Mesendoderm (in vitro differentiated cells): Measurements from ENCODE around the gene MBD3L5.
"Not testable (repeated sequence)": the region's sequence is repeated elsewhere in the genome, so short reads cannot be mapped to it uniquely, and the experiment has no call there.

Experiments
- DNase-seq: peaks from one replicate; pipeline ENCODE4 v3.0.0; 2013
- H2AK5ac ChIP-seq: 2 replicates; pipeline ENCODE4 v1.6.1; 2013; ENCODE audit warnings: low read length, inconsistent platforms
- H2BK120ac ChIP-seq: 2 replicates; pipeline ENCODE4 v1.6.1; 2013; ENCODE audit warnings: low read depth, mild to moderate bottlenecking, low read length, moderate library complexity, mixed read lengths
- H2BK15ac ChIP-seq: replicated peaks from 2 replicates; pipeline ENCODE4 v1.6.1; 2013; ENCODE audit warnings: low read depth, mild to moderate bottlenecking, moderate library complexity
- H2BK5ac ChIP-seq: 2 replicates; pipeline ENCODE4 v1.6.1; 2013; ENCODE audit warnings: low read length, inconsistent platforms
- H3K18ac ChIP-seq: 2 replicates; pipeline ENCODE4 v1.6.1; 2013; ENCODE audit warnings: mild to moderate bottlenecking, low read length, mixed read lengths
- H3K23ac ChIP-seq: one replicate; pipeline ENCODE4 v1.6.1; 2013; ENCODE audit warnings: low read length
- H3K27ac ChIP-seq: 2 replicates; pipeline ENCODE4 v1.5.1; 2013; ENCODE audit warnings: low read depth, mild to moderate bottlenecking, inconsistent platforms, low read length, moderate library complexity
- H3K27me3 ChIP-seq: 2 replicates; pipeline ENCODE4 v1.6.1; 2013; ENCODE audit warnings: low read length, control low read depth, mild to moderate bottlenecking, inconsistent platforms; ENCODE audit not compliant: insufficient read depth, poor library complexity
- H3K36me3 ChIP-seq: 2 replicates; pipeline ENCODE4 v1.6.1; 2013; ENCODE audit warnings: low read length, inconsistent platforms; ENCODE audit not compliant: control insufficient read depth, insufficient read depth
- H3K4ac ChIP-seq: one replicate; pipeline ENCODE4 v1.6.1; 2013; ENCODE audit warnings: low read depth, mild to moderate bottlenecking, low read length, moderate library complexity
- H3K4me1 ChIP-seq: 2 replicates; pipeline ENCODE4 v1.6.1; 2013; ENCODE audit warnings: low read depth, low read length, inconsistent platforms; ENCODE audit not compliant: control insufficient read depth
- H3K4me2 ChIP-seq: 2 replicates; pipeline ENCODE4 v1.6.1; 2013; ENCODE audit warnings: low read length
- H3K4me3 ChIP-seq: 2 replicates; pipeline ENCODE4 v1.5.1; 2013; ENCODE audit warnings: mild to moderate bottlenecking, low read length
- H3K56ac ChIP-seq: one replicate; pipeline ENCODE4 v1.6.1; 2013; ENCODE audit warnings: low read length
- H3K79me1 ChIP-seq: 2 replicates; pipeline ENCODE4 v1.6.1; 2013; ENCODE audit warnings: low read length, inconsistent platforms
- H3K79me2 ChIP-seq: 2 replicates; pipeline ENCODE4 v1.6.1; 2013; ENCODE audit warnings: mild to moderate bottlenecking, low read length; ENCODE audit not compliant: control insufficient read depth, insufficient read depth
- H3K9ac ChIP-seq: 2 replicates; pipeline ENCODE4 v1.6.1; 2013; ENCODE audit warnings: low read length, inconsistent platforms
- H4K5ac ChIP-seq: one replicate; pipeline ENCODE4 v1.6.1; 2013; ENCODE audit warnings: low read length
- H4K8ac ChIP-seq: one replicate; pipeline ENCODE4 v1.6.1; 2013; ENCODE audit warnings: low read depth, mild to moderate bottlenecking, control low read depth, low read length, moderate library complexity
- WGBS: extraction: QIAGEN DNeasy Blood & Tissue Kit; methylation state at CpG from one replicate; pipeline ENCODE4 v1.1.7; 2013; ENCODE audit warnings: low lambda C conversion rate, missing lambda C conversion rate; ENCODE audit not compliant: insufficient coverage; ENCODE audit errors: extremely low coverage; 5-methylcytosine and 5-hydroxymethylcytosine counted together

Gene MBD3L5

GRCh38 chr19:7052896-7053295 lies 22.5 kb downstream of the MBD3L5 start:
- H3K4me3 ChIP-seq, H3K4ac ChIP-seq, H2BK15ac ChIP-seq, H4K8ac ChIP-seq, H2BK120ac ChIP-seq, H3K36me3 ChIP-seq, H3K18ac ChIP-seq, H4K5ac ChIP-seq, H2AK5ac ChIP-seq, DNase-seq, H3K27ac ChIP-seq, H3K56ac ChIP-seq, H2BK5ac ChIP-seq, H3K4me2 ChIP-seq, H3K79me2 ChIP-seq, H3K23ac ChIP-seq, H3K79me1 ChIP-seq, H3K9ac ChIP-seq, H3K27me3 ChIP-seq, H3K4me1 ChIP-seq: not testable (repeated sequence)
- WGBS, result no CpG with 5 or more reads among the region's 7 CpGs

- not testable (repeated sequence) for H3K27me3 ChIP-seq, H3K4me2 ChIP-seq, H4K5ac ChIP-seq, H3K23ac ChIP-seq, H2BK15ac ChIP-seq, H3K4me3 ChIP-seq, H3K56ac ChIP-seq, H4K8ac ChIP-seq, H3K9ac ChIP-seq, DNase-seq, H2BK120ac ChIP-seq, H3K18ac ChIP-seq, H3K79me2 ChIP-seq, H2BK5ac ChIP-seq, H3K4ac ChIP-seq, H2AK5ac ChIP-seq, H3K27ac ChIP-seq, H3K4me1 ChIP-seq, H3K79me1 ChIP-seq, H3K36me3 ChIP-seq
- no CpG with 5 or more reads among the region's 14 CpGs for WGBS
Measured at GRCh38 chr19:7054635-7055368, 24.4 kb downstream of the MBD3L5 start.

GRCh38 chr19:7055679-7056078 lies 25.3 kb downstream of the MBD3L5 start:
- H2BK120ac ChIP-seq, H3K4ac ChIP-seq, H2BK5ac ChIP-seq, H3K27ac ChIP-seq, H3K18ac ChIP-seq, H3K4me2 ChIP-seq, H2AK5ac ChIP-seq, H3K36me3 ChIP-seq, H2BK15ac ChIP-seq, H3K4me1 ChIP-seq, H3K23ac ChIP-seq, H3K79me1 ChIP-seq, H3K56ac ChIP-seq, H3K27me3 ChIP-seq, DNase-seq, H3K79me2 ChIP-seq, H4K8ac ChIP-seq, H4K5ac ChIP-seq, H3K9ac ChIP-seq, H3K4me3 ChIP-seq: not testable (repeated sequence)
- WGBS, result no CpG with 5 or more reads among the region's 14 CpGs

DNA sequence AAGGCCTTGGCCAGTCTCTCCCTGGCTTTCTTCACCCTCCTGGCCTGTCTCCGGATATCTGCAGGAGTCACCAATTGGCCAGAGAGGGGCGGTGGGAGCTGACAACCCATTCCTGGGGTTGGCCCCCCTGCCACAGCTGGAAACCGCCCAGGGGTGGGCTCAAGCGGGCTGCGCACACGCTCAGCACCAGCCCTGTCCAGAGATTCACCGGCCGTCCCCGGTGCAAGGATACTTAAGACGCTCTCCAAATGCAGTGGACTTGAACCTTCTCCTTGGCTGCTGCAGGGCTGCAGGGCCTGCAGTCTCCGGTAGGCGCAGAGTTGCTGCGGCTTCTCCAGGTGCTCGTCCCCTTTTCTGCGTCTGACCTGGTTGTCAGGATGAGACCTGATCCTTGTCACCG lies 26.0 kb downstream of the MBD3L5 start:
- not testable (repeated sequence) for H3K27ac ChIP-seq, H3K4me2 ChIP-seq, H4K5ac ChIP-seq, H3K4me3 ChIP-seq, H3K18ac ChIP-seq, H3K9ac ChIP-seq, H2AK5ac ChIP-seq, H3K79me1 ChIP-seq, H3K4me1 ChIP-seq, H2BK120ac ChIP-seq, H2BK15ac ChIP-seq, H3K36me3 ChIP-seq, H3K79me2 ChIP-seq, H3K23ac ChIP-seq, DNase-seq, H3K56ac ChIP-seq, H2BK5ac ChIP-seq, H4K8ac ChIP-seq, H3K27me3 ChIP-seq, H3K4ac ChIP-seq
- WGBS, result no CpG with 5 or more reads among the region's 16 CpGs

- not testable (repeated sequence) for H3K79me2 ChIP-seq, H2BK5ac ChIP-seq, H3K27ac ChIP-seq, H3K56ac ChIP-seq, H3K79me1 ChIP-seq, H3K4me3 ChIP-seq, H3K4me2 ChIP-seq, H3K9ac ChIP-seq, H3K27me3 ChIP-seq, H3K4ac ChIP-seq, H4K5ac ChIP-seq, H2AK5ac ChIP-seq, H3K23ac ChIP-seq, DNase-seq, H2BK120ac ChIP-seq, H4K8ac ChIP-seq, H3K18ac ChIP-seq, H3K36me3 ChIP-seq, H2BK15ac ChIP-seq, H3K4me1 ChIP-seq
- no CpG with 5 or more reads among the region's 8 CpGs for WGBS
Measured at GRCh38 chr19:7058576-7058975, 28.2 kb downstream of the MBD3L5 start, which contains the start of gene MBD3L3. Gene MBD3L3 (minus strand): TSS chr19:7058676. CDS start chr19:7058605, 71 bp downstream.

- not testable (repeated sequence) for H3K4me1 ChIP-seq, H2BK15ac ChIP-seq, H2BK120ac ChIP-seq, H3K23ac ChIP-seq, H4K5ac ChIP-seq, H3K56ac ChIP-seq, H3K27ac ChIP-seq, H4K8ac ChIP-seq, H3K79me2 ChIP-seq, H2BK5ac ChIP-seq, H2AK5ac ChIP-seq, H3K9ac ChIP-seq, H3K18ac ChIP-seq, H3K4me3 ChIP-seq, H3K4me2 ChIP-seq, H3K36me3 ChIP-seq, H3K4ac ChIP-seq, H3K79me1 ChIP-seq, H3K27me3 ChIP-seq, DNase-seq
- WGBS, result no CpG with 5 or more reads among the region's 2 CpGs
Measured at GRCh38 chr19:7059977-7060376, 29.6 kb downstream of the MBD3L5 start.
